Retinal pigment epithelial cell (primary cell): ENCODE measurements around the gene EGFR.

ENCODE experiments used
- DNase-seq: peaks from one replicate; pipeline ENCODE4 v3.0.0-alpha.2; 2010; ENCODE audit warnings: low read depth
- H3K4me3 ChIP-seq: 2 replicates; pipeline ENCODE4 v1.5.1; 2011; ENCODE audit warnings: mild to moderate bottlenecking, low read length, control low read depth, moderate library complexity
- CTCF ChIP-seq: conservative IDR thresholded peaks from 2 replicates; pipeline ENCODE4 v1.5.1; 2011; ENCODE audit warnings: low read depth, low read length, control low read depth, inconsistent platforms

The EGFR gene

GRCh38 chr7:55134786-55135185 lies 116.0 kb downstream of the EGFR start:
- no peak for DNase-seq
- TF ChIP-seq CTCF: no peak
- H3K4me3 ChIP-seq: no peak overlapping the region

- H3K4me3 ChIP-seq: no peak overlapping the region
- no peak for DNase-seq
- no peak for TF ChIP-seq CTCF
Measured at GRCh38 chr7:55135462-55135861, 116.6 kb downstream of the EGFR start.

GRCh38 chr7:55138663-55139062 lies 119.8 kb downstream of the EGFR start:
- no peak for TF ChIP-seq CTCF
- H3K4me3 ChIP-seq: no peak overlapping the region
- DNase-seq: no peak

- peak; percentile 37 for DNase-seq
- TF ChIP-seq CTCF: no peak
- no peak overlapping the region for H3K4me3 ChIP-seq
Measured at GRCh38 chr7:55140221-55140940, 121.6 kb downstream of the EGFR start.

GRCh38 chr7:55140941-55141278 lies 122.1 kb downstream of the EGFR start:
- no peak for DNase-seq
- TF ChIP-seq CTCF: no peak

GRCh38 chr7:55142919-55143600 lies 124.2 kb downstream of the EGFR start:
- no peak for TF ChIP-seq CTCF
- no peak overlapping the region for H3K4me3 ChIP-seq
- no peak for DNase-seq

More at GRCh38 chr7:55140941-55141278, 122.1 kb downstream of the EGFR start:
- H3K4me3 ChIP-seq: no peak overlapping the region
